ENCODE data around the gene DYNLRB1.

- TF ChIP-seq EZH2 (IDR thresholded peaks at IDR 0.05; ENCODE audit: borderline replicate concordance, insufficient read depth, low read depth, low read length, poor library complexity, severe bottlenecking) (no peak), CTCF (IDR thresholded peaks at IDR 0.05) (no peak)
Observed at GRCh38 chr20:34579191-34579978, 63.2 kb downstream of the DYNLRB1 start.

Measured in B cell (primary cell).